ENCODE measurements around the gene FAM163A. TPM values are rescaled to one million over a fixed set of nuclear protein-coding genes. Genes with fewer than 3 reads are reported as not detected.

FAM163A gene
- total RNA-seq, 2 experiments from 2014 or later = 0.08 to 0.17 TPM

DNA sequence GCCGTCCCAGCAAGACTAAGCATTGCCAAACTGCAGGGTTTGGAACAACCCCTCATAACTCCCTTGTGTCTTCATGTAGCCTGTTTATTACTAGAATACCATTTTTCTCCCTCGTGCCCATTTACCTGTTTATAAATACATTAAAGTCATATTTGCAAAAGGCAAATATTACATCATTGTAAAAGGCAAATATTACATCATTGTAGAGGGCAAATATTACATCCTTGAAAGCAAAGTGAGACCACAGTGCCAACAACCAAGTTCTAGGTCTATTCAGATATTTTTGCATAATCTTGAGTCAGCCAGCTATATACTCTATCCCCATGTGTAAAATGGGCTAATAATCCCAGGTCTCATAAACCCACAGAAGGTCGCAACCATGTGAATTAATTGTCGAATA, 11.4 kb upstream of the FAM163A start:
- TF ChIP-seq, protein P1, sequence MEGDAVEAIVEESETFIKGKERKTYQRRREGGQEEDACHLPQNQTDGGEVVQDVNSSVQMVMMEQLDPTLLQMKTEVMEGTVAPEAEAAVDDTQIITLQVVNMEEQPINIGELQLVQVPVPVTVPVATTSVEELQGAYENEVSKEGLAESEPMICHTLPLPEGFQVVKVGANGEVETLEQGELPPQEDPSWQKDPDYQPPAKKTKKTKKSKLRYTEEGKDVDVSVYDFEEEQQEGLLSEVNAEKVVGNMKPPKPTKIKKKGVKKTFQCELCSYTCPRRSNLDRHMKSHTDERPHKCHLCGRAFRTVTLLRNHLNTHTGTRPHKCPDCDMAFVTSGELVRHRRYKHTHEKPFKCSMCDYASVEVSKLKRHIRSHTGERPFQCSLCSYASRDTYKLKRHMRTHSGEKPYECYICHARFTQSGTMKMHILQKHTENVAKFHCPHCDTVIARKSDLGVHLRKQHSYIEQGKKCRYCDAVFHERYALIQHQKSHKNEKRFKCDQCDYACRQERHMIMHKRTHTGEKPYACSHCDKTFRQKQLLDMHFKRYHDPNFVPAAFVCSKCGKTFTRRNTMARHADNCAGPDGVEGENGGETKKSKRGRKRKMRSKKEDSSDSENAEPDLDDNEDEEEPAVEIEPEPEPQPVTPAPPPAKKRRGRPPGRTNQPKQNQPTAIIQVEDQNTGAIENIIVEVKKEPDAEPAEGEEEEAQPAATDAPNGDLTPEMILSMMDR (IDR thresholded peaks at IDR 0.05) = no peak
- Histone ChIP-seq H3K27ac (ENCODE audit: low read depth in 1 of 2, low read length in 2 of 2) (no peak overlapping the region), H3K4me3 (ENCODE audit: low read length) (no peak overlapping the region), H3K36me3 (ENCODE audit: insufficient read depth, low read length) (no peaks in the 10 kb centered on the region), H3K27me3 (ENCODE audit: control insufficient read depth in 1 of 2, insufficient read depth in 2 of 2, low read length in 2 of 2) (peaks cover 8 to 9% of the 10 kb centered on the region in 2 experiments), H3K9me3 (ENCODE audit: control insufficient read depth in 1 of 2, insufficient read depth in 1 of 2, low read length in 2 of 2) (no peaks in the 10 kb centered on the region), H3K4me1 (ENCODE audit: insufficient read depth, low read length) (no peaks in the 10 kb centered on the region)
- intact Hi-C loops (cut with DNase I, micrococcal nuclease) = no loop called here
- H3K9me3 Mint-ChIP-seq = no peaks in the 10 kb centered on the region
- H3K4me1 Mint-ChIP-seq (ENCODE audit: low read depth) = no peaks in the 10 kb centered on the region
- peaks cover 30% of the 10 kb centered on the region for H3K27me3 Mint-ChIP-seq
- no peak overlapping the region for H3K27ac Mint-ChIP-seq
- H3K4me3 Mint-ChIP-seq = no peak overlapping the region
- no peaks in the 10 kb centered on the region for H3K36me3 Mint-ChIP-seq (ENCODE audit: low read depth)
- ChIA-PET POLR2A (no interaction called here), CTCF (interaction anchor here (1.3 to 1.6 kb wide), 2 partner anchors 25 to 78 kb away, joined by 4 to 5 read pairs; no protein-coding TSS in a partner anchor)
- no peak for DNase-seq
- ATAC-seq (ENCODE audit: poor library complexity) = no peak

DNA sequence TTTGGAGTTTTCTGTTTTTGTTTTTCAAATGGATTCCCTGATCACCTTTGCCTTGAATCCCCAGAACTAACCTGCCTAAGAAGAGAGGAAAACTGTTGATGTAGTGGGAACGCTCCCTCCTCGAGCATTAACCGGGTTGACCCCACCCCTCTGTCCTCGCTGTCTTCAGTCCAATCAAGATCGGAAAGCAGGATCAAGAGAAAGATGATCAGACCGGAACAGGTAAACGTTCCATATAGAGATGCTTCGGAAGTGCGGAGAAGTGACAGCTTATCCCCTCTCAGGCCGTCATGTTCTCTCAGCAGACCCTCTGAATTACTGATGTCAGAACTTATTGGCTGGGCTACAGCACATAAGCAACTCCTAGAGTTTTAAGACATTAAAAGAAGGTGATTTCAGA, 800 bp upstream of the FAM163A start:
- intact Hi-C loops (cut with DNase I, micrococcal nuclease) = no loop called here
- ATAC-seq (ENCODE audit: poor library complexity) = no peak
- no peak overlapping the region for H3K27ac Mint-ChIP-seq
- Histone ChIP-seq H3K4me1 (ENCODE audit: insufficient read depth, low read length) (peaks cover 12% of the 10 kb centered on the region), H3K4me3 (ENCODE audit: low read length) (no peak overlapping the region), H3K27me3 (ENCODE audit: control insufficient read depth in 1 of 2, insufficient read depth in 2 of 2, low read length in 2 of 2) (peaks cover 30 to 80% of the 10 kb centered on the region in 2 experiments), H3K36me3 (ENCODE audit: insufficient read depth, low read length) (no peaks in the 10 kb centered on the region), H3K27ac (ENCODE audit: low read depth in 1 of 2, low read length in 2 of 2) (no peak overlapping the region), H3K9me3 (ENCODE audit: control insufficient read depth in 1 of 2, insufficient read depth in 1 of 2, low read length in 2 of 2) (peaks cover 0 to 9% of the 10 kb centered on the region in 2 experiments)
- H3K9me3 Mint-ChIP-seq = no peaks in the 10 kb centered on the region
- peaks cover 82% of the 10 kb centered on the region for H3K27me3 Mint-ChIP-seq
- no peak for DNase-seq
- ChIA-PET CTCF (no interaction called here), POLR2A (no interaction called here)
- peak overlapping the region; percentile 68 for H3K4me3 Mint-ChIP-seq
- H3K36me3 Mint-ChIP-seq (ENCODE audit: low read depth) = no peaks in the 10 kb centered on the region
- TF ChIP-seq, protein P1 (IDR thresholded peaks at IDR 0.05) = no peak
- H3K4me1 Mint-ChIP-seq (ENCODE audit: low read depth) = peaks cover 14% of the 10 kb centered on the region

DNA sequence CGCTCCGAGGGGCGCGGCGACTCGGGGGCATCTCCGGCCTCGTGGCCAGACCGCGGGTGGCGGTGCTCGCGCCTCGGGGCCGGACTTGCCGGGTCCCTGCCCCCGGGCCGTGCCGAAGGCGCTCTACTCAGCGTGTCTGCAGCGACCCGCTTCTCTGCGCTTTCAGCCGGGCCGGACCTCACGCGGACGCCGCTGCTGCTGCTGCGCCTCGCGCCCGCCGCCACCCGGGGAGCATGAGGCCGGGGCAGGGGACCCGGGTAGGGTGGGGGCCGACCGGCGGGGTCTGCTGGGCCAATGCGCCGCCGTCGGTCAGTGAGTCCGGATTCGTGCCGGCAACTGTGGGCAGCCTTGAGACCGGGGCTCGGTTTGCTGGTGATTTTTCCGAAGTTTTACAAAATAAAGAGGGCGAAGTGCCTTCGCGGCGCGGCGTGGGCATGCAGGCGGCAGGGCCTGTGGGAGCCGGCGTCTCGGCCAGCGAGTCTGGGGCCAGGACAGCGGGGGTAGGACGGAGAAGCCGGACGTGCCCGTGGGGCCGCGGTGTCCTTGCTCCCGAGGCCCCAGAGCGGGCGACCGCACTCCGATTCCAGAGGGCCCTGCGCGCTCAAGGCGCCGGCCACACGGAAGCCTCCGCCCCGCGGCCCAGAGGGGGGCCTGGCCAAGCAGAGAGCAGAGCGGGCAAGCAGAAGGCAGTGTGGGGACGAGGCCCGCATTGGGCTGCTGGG, 749 bp downstream of the FAM163A start:
- H3K36me3 Mint-ChIP-seq (ENCODE audit: low read depth) = no peaks in the 10 kb centered on the region
- ChIA-PET CTCF (no interaction called here), POLR2A (no interaction called here)
- H3K4me3 Mint-ChIP-seq = no peak overlapping the region
- no peak overlapping the region for H3K27ac Mint-ChIP-seq
- H3K9me3 Mint-ChIP-seq = no peaks in the 10 kb centered on the region
- H3K27me3 ChIP-seq (ENCODE audit: control insufficient read depth in 1 of 2, insufficient read depth in 2 of 2, low read length in 2 of 2) = peaks cover 33 to 78% of the 10 kb centered on the region in 2 experiments
- no peak overlapping the region for H3K4me3 ChIP-seq (ENCODE audit: low read length)
- H3K27ac ChIP-seq (ENCODE audit: low read depth in 1 of 2, low read length in 2 of 2) = no peak overlapping the region
- H3K36me3 ChIP-seq (ENCODE audit: insufficient read depth, low read length) = no peaks in the 10 kb centered on the region
- peaks cover 12% of the 10 kb centered on the region for H3K4me1 ChIP-seq (ENCODE audit: insufficient read depth, low read length)
- H3K9me3 ChIP-seq (ENCODE audit: control insufficient read depth in 1 of 2, insufficient read depth in 1 of 2, low read length in 2 of 2) = peaks cover 0 to 9% of the 10 kb centered on the region in 2 experiments
- TF ChIP-seq, protein P1 (IDR thresholded peaks at IDR 0.05) = no peak
- intact Hi-C loops (cut with DNase I, micrococcal nuclease) = no loop called here
- ATAC-seq (ENCODE audit: poor library complexity) = no peak
- peak in 1 of 14 experiments; percentile 3 for DNase-seq
- H3K4me1 Mint-ChIP-seq (ENCODE audit: low read depth) = peaks cover 14% of the 10 kb centered on the region
- peaks cover 83% of the 10 kb centered on the region for H3K27me3 Mint-ChIP-seq
